ENCODE results near the gene DNAJC21. TPM values are rescaled to one million over a fixed set of nuclear protein-coding genes. Genes with fewer than 3 reads are reported as not detected.
"Not testable (repeated sequence)": the region's sequence is repeated elsewhere in the genome, so short reads cannot be mapped to it uniquely, and the experiment has no call there.

The DNAJC21 gene
- total RNA-seq, 2 experiments from 2014 or later: 60.3 to 62.3 TPM

DNA sequence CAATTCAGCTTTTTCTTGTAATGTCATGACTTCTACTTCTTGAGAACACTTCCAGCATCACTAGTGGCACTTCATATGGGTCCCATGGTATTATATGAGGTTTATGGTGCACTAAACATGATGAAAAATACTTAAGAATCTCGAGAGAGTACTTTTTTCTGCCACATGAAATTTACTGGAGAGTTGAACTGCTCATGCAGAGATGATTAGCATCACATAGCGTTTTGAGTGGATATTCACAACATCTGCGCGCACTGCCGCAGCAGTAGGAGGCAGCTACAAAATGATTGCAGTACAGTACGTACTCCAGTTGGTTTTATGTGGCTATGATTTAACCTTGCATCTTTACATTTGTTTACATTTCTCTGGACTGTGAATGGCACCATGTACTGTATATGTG, 28.7 kb upstream of the DNAJC21 start:
- no peaks in the 10 kb centered on the region for H3K4me1 Mint-ChIP-seq (ENCODE audit: low read depth)
- POLR2A ChIA-PET: interaction anchor here (2.1 kb wide), 1 partner anchor 15 kb away, joined by 10 read pairs; the partner anchor contains the start of genes BRIX1 and RAD1

DNA sequence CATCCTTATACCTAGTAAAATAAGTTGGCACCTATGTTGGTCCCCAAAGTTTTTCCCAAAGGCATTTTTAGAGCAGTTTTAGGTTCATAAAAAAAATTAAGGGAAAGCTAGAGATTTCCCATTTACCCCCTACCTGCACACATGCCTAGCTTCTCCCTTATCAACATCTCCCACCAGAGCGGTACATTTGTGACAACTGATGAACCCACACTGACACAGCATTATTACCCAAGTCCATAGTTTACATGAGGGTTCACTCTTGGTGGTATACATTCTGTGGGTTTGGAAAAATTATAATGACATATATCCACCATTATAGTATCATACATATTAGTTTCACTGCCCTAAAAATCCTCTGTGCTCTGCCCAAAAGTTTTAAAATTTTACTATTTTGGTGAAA, 26.1 kb upstream of the DNAJC21 start:
- H3K27ac Mint-ChIP-seq: no peak overlapping the region
- no peaks in the 10 kb centered on the region for H3K9me3 Mint-ChIP-seq
- intact Hi-C loops (cut with micrococcal nuclease): no loop called here
- DNase-seq: no peak
- H3K36me3 Mint-ChIP-seq: peaks cover 13% of the 10 kb centered on the region
- CTCF ChIA-PET: interaction anchor here (0.8 to 1.8 kb wide), 5 partner anchors 15 to 430 kb away, joined by 3 to 5 read pairs (median 4); no protein-coding TSS in a partner anchor
- H3K4me3 Mint-ChIP-seq: no peak overlapping the region
- no peaks in the 10 kb centered on the region for H3K4me1 Mint-ChIP-seq (ENCODE audit: low read depth)
- H3K27me3 Mint-ChIP-seq: no peaks in the 10 kb centered on the region
- POLR2A ChIA-PET: no interaction called here

More for the DNA sequence above, 28.7 kb upstream of the DNAJC21 start:
- DNase-seq: no peak
- H3K4me3 Mint-ChIP-seq: no peak overlapping the region
- no peak overlapping the region for H3K27ac Mint-ChIP-seq
- no peaks in the 10 kb centered on the region for H3K27me3 Mint-ChIP-seq
- intact Hi-C loops (cut with micrococcal nuclease): no loop called here
- CTCF ChIA-PET: interaction anchor here (1.0 to 4.5 kb wide), 3 partner anchors 378 to 426 kb away, joined by 4 to 42 read pairs (median 5); no protein-coding TSS in a partner anchor
- no peaks in the 10 kb centered on the region for H3K9me3 Mint-ChIP-seq
- peaks cover 13% of the 10 kb centered on the region for H3K36me3 Mint-ChIP-seq

DNA sequence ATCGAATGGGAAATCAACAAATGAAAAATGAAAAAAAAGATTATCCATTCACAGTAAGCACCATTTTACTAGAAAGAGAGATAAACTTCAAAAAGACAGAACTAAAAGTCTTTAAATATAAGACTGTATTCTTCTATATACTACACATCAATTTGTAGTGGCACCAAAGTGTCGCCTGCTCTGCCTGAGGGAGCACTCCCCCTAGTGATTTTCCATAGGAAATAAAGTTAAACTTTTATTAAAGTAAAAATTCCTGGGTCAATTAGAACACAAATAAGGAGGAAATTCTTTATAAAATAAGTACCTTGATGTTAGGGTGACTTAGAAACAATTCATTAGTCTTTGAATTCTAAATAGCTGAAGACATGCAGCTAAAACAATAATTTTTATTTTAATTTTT, 23.8 kb upstream of the DNAJC21 start:
- POLR2A ChIA-PET: no interaction called here

DNA sequence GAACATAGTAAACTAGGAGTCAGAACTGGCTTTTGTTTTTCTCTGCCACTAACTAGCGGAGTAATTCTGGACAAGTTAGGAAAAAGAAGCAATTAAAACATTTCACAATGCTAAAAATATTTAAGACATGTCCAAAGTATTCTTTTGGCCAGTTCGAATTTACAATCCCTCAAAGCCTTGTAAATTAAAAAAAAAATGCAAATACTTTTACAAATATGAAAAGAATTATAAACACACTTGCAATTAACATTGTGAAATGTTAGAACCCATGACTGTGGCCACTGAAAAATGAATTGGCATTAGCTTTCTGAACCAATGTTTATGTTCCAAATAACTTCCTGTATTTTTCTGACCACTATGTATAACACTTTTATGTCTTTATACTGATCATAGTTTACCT, 16.3 kb upstream of the DNAJC21 start:
- Mint-ChIP-seq H3K4me3 (no peak overlapping the region), H3K36me3 (peaks cover 52% of the 10 kb centered on the region), H3K4me1 (ENCODE audit: low read depth) (peaks cover 23% of the 10 kb centered on the region), H3K27me3 (no peaks in the 10 kb centered on the region), H3K27ac (no peak overlapping the region), H3K9me3 (no peaks in the 10 kb centered on the region)
- ChIA-PET POLR2A (no interaction called here), CTCF (interaction anchor here (1.7 kb wide), 1 partner anchor 10 kb away, joined by 4 read pairs; no protein-coding TSS in a partner anchor)
- no peak for DNase-seq
- intact Hi-C loops (cut with micrococcal nuclease): loop anchor here (10.0 kb wide), 2 partner anchors 258 to 1962 kb away; partner anchors contain the start of genes NIPBL and RAI14

More for the DNA sequence above, 23.8 kb upstream of the DNAJC21 start:
- Mint-ChIP-seq H3K27ac (no peak overlapping the region), H3K4me1 (ENCODE audit: low read depth) (no peaks in the 10 kb centered on the region), H3K27me3 (no peaks in the 10 kb centered on the region), H3K36me3 (peaks cover 30% of the 10 kb centered on the region), H3K9me3 (no peaks in the 10 kb centered on the region), H3K4me3 (no peak overlapping the region)
- DNase-seq: no peak
- CTCF ChIA-PET: interaction anchor here (1.0 to 1.4 kb wide), 5 partner anchors 8 to 418 kb away, joined by 3 to 4 read pairs (median 3); partner anchors contain the start of genes BRIX1 and RAD1
- intact Hi-C loops (cut with micrococcal nuclease): no loop called here

DNA sequence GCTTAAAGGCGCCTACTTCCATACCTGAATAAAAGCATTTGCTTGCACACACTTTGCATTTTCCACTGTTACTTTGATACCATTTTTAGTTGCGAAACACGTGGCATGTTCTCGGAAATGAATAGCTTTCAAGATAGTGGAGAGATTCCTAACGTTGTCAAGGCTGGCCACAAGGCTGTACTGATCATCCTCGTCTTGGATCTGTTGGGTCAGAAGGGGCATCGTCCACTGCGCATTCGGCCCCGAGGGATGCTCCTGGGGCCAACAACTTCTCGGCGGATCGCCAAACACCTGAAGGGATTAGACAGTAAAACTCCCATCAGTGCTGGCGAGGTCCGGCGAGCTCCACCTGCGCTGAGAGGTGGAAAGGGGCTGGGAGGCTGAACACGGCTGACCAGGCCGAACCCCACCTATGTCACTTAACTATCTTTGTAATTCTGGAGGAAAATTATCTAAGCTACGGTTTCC, 14.7 kb upstream of the DNAJC21 start:
- intact Hi-C loops (cut with micrococcal nuclease): loop anchor here (1.0 to 10.0 kb wide), 8 partner anchors 10 to 1960 kb away; partner anchors contain the start of genes DNAJC21, NIPBL, RAI14 and TARS1
- H3K27me3 Mint-ChIP-seq: no peaks in the 10 kb centered on the region
- peaks cover 47% of the 10 kb centered on the region for H3K36me3 Mint-ChIP-seq
- DNase-seq: peak; percentile 31
- H3K4me3 Mint-ChIP-seq: no peak overlapping the region
- CTCF ChIA-PET: interaction anchor here (0.6 to 6.1 kb wide), 10 partner anchors 9 to 1010 kb away, joined by 3 to 37 read pairs (median 6); partner anchors contain the start of gene DNAJC21
- H3K27ac Mint-ChIP-seq: no peak overlapping the region
- peaks cover 23% of the 10 kb centered on the region for H3K4me1 Mint-ChIP-seq (ENCODE audit: low read depth)
- no peaks in the 10 kb centered on the region for H3K9me3 Mint-ChIP-seq
- POLR2A ChIA-PET: interaction anchor here (1.6 to 4.4 kb wide), 4 partner anchors 9 to 76 kb away, joined by 10 to 77 read pairs (median 11); partner anchors contain the start of genes DNAJC21 and TTC23L

DNA sequence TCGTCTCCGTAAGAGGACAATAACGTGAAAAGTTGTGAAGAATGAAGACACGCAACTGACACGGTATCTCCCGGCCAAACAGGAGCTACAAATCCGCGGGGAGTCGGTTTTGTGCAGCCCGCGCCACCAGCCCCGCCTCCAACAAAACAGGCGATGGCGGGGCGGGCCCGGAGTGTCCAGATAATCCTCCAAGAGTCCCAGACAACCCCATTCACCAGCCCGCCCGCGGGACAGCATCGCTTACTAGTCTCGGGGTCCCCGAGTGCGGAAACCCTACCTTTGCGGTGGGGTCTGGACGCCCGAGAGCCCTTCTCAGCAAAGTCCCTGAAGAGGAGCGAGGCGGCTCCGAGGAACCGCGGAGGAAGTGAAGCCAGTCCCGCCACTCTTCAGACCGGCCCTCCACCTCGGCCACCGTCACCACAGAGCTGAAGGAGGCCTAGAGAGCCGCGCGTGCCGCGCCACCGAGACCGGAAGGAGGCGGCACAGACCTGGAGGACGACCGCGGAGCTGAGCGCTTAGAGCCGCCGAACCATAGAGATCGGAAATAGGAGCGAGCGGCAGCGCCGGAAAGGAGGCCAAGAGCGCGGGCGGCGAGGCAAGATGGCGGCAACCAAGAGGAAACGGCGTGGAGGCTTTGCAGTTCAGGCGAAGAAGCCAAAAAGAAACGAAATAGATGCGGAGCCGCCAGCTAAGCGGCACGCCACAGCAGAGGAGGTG, 14.1 kb upstream of the DNAJC21 start, which contains the start of the genes BRIX1 and RAD1:
TSS of gene BRIX1 (plus strand) at position 573 of the 717 bp plus-strand sequence. CDS start at position 601, 28 bp downstream.
TSS of gene RAD1 (minus strand) at position 366 of the 717 bp plus-strand sequence. CDS start 612 bp downstream, outside the sequence.
- no peak within 1 kb of the TSS for H3K27ac Mint-ChIP-seq
- H3K27me3 Mint-ChIP-seq: no peaks in the 10 kb centered on the region
- DNase-seq: peak; percentile 97
- CTCF ChIA-PET: interaction anchor here (0.6 to 6.1 kb wide), 11 partner anchors 8 to 1960 kb away, joined by 3 to 37 read pairs (median 4); partner anchors contain the start of gene DNAJC21
- POLR2A ChIA-PET: interaction anchor here (1.6 to 4.4 kb wide), 4 partner anchors 9 to 77 kb away, joined by 10 to 77 read pairs (median 11); partner anchors contain the start of genes DNAJC21 and TTC23L
- peaks cover 23% of the 10 kb centered on the region for H3K4me1 Mint-ChIP-seq (ENCODE audit: low read depth)
- H3K36me3 Mint-ChIP-seq: peaks cover 44% of the 10 kb centered on the region
- no peaks in the 10 kb centered on the region for H3K9me3 Mint-ChIP-seq
- intact Hi-C loops (cut with micrococcal nuclease): loop anchor here (1.0 to 10.0 kb wide), 8 partner anchors 9 to 1960 kb away; partner anchors contain the start of genes DNAJC21, NIPBL, RAI14 and TARS1
- no peak within 1 kb of the TSS for H3K4me3 Mint-ChIP-seq

DNA sequence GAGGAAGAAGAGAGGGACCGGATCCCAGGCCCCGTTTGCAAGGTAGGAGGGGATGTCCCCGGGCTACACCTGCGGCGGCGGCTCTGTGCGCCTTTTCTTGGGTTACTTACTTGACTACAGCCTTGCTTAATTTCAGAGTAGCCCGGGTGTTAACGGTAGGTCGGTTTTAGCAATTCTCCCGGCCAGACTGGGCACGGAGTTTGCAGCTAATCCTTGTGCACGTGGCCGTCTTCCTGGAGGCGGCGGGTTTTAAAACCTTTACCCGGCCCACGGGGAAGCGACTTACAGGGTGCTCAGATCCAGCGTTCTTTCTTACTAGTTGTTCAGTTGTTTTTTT, 13.5 kb upstream of the DNAJC21 start:
- Mint-ChIP-seq H3K4me1 (ENCODE audit: low read depth) (peaks cover 23% of the 10 kb centered on the region), H3K27ac (no peak overlapping the region), H3K4me3 (no peak overlapping the region), H3K36me3 (peaks cover 46% of the 10 kb centered on the region), H3K9me3 (no peaks in the 10 kb centered on the region), H3K27me3 (no peaks in the 10 kb centered on the region)
- DNase-seq: no peak
- CTCF ChIA-PET: interaction anchor here (0.9 to 6.1 kb wide), 7 partner anchors 8 to 1960 kb away, joined by 3 to 37 read pairs (median 7); partner anchors contain the start of gene DNAJC21
- intact Hi-C loops (cut with micrococcal nuclease): loop anchor here (1.0 to 10.0 kb wide), 8 partner anchors 8 to 1959 kb away; partner anchors contain the start of genes DNAJC21, NIPBL, RAI14 and TARS1
- POLR2A ChIA-PET: interaction anchor here (1.6 to 4.4 kb wide), 4 partner anchors 8 to 77 kb away, joined by 10 to 77 read pairs (median 11); partner anchors contain the start of genes DNAJC21 and TTC23L

DNA sequence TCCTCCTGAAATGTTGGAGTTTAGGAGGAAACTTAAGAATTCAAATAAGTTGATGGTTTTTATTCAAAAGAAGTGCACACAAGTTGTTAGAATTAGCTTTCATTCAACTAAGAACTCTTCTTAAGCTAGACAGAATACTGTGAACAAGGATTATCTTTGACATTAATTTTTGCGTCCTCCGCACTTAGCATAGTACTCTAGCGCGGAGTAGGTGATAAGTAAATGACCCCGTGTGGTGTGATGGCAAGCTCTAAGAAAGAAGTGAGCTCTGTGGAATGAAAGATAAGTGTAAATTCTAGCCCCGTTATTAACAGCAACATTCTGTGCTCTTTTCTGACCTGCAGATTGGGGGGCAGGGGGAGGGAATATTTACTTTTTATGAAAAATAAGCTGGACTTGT, 12.8 kb upstream of the DNAJC21 start:
- Mint-ChIP-seq H3K27me3 (no peaks in the 10 kb centered on the region), H3K27ac (no peak overlapping the region), H3K9me3 (no peaks in the 10 kb centered on the region), H3K4me1 (ENCODE audit: low read depth) (peaks cover 25% of the 10 kb centered on the region), H3K4me3 (no peak overlapping the region), H3K36me3 (peaks cover 44% of the 10 kb centered on the region)
- intact Hi-C loops (cut with micrococcal nuclease): loop anchor here (5.0 to 10.0 kb wide), 3 partner anchors 216 to 1958 kb away; partner anchors contain the start of genes NIPBL and RAI14
- ChIA-PET POLR2A (interaction anchor here (0.7 to 4.4 kb wide), 3 partner anchors 13 to 18 kb away, joined by 3 to 77 read pairs (median 10); partner anchors contain the start of gene DNAJC21), CTCF (interaction anchor here (1.2 to 6.1 kb wide), 3 partner anchors 13 to 393 kb away, joined by 4 to 37 read pairs (median 7); partner anchors contain the start of gene DNAJC21)
- DNase-seq: no peak

DNA sequence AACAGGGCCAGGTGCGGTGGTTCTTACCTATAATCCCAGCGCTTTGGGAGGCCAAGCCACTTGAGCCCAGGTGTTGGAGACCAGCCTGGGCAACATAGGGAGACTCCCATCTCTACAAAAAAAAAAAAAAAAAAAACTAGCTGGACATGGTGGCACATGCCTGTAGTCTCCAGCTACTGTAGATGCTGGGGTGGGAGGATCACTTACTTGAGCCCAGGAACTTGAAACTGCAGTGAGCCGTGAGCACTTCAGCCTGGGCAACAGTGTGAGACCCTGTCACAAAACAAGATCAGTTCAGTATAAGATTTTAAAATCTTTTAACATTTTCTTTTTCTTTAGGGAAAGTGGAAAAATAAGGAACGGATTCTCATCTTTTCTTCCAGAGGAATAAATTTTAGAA, 11.3 kb upstream of the DNAJC21 start:
- ChIA-PET POLR2A (interaction anchor here (4.4 kb wide), 1 partner anchor 12 kb away, joined by 77 read pairs; the partner anchor contains the start of gene DNAJC21), CTCF (interaction anchor here (1.1 to 6.1 kb wide), 2 partner anchors 11 to 15 kb away, joined by 3 to 37 read pairs; partner anchors contain the start of gene DNAJC21)
- H3K9me3 Mint-ChIP-seq: no peaks in the 10 kb centered on the region
- intact Hi-C loops (cut with micrococcal nuclease): loop anchor here (5.0 to 10.0 kb wide), 3 partner anchors 214 to 1957 kb away; partner anchors contain the start of genes NIPBL and RAI14
- no peak overlapping the region for H3K4me3 Mint-ChIP-seq
- DNase-seq: no peak
- peaks cover 27% of the 10 kb centered on the region for H3K4me1 Mint-ChIP-seq (ENCODE audit: low read depth)
- H3K27ac Mint-ChIP-seq: peak overlapping the region; percentile 46
- H3K36me3 Mint-ChIP-seq: peaks cover 41% of the 10 kb centered on the region
- H3K27me3 Mint-ChIP-seq: no peaks in the 10 kb centered on the region

DNA sequence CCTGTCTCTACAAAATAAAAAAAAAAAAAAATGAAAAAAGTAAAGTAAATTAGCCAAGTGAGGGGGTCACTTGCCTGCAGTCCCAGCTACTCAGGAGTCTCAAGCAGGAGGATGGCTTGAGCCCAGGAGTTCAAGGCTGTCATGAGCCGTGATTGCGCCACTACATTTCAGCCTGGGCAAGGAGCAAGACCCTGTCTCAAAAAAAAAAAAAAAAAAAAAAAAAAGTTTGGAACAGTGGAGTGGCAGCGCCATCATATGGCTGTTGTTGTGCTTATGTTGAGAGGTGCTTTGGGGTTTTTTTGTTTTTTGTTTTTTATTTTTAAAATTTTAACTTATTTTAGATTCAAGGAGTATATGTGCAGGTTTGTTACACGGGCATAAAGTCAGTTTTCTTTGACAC, 10.3 kb upstream of the DNAJC21 start:
- ChIA-PET CTCF (interaction anchor here (6.1 kb wide), 1 partner anchor 10 kb away, joined by 37 read pairs; the partner anchor contains the start of gene DNAJC21), POLR2A (no interaction called here)
- Mint-ChIP-seq H3K36me3 (peaks cover 41% of the 10 kb centered on the region), H3K4me1 (ENCODE audit: low read depth) (peaks cover 30% of the 10 kb centered on the region), H3K4me3 (no peak overlapping the region), H3K9me3 (no peaks in the 10 kb centered on the region), H3K27ac (no peak overlapping the region), H3K27me3 (no peaks in the 10 kb centered on the region)
- no peak for DNase-seq
- intact Hi-C loops (cut with micrococcal nuclease): loop anchor here (5.0 to 10.0 kb wide), 3 partner anchors 213 to 1956 kb away; partner anchors contain the start of genes NIPBL and RAI14

DNA sequence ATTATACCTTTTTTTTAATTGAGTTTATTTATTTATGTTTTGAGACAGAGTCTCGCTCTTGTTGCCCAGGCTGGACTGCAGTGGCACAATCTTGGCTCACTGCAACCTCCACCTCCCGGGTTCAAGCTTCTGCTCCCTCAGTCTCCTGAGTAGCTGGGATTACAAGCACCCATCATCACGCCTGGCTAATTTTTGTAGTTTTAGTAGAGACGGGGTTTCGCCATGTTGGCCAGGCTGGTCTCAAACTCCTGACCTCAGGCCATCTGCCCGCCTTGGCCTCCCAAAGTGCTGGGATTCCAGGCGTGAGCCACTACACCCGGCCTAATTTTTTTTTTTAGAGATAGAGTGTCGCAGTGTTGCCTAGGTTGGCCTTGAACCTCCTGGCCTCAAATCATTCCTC, 6.1 kb upstream of the DNAJC21 start:
- intact Hi-C loops (cut with micrococcal nuclease): loop anchor here (10.0 kb wide), 1 partner anchor 932 kb away; the partner anchor contains the start of gene IL7R
- ChIA-PET CTCF (interaction anchor here (0.8 to 1.5 kb wide), 4 partner anchors 8 to 437 kb away, joined by 4 to 8 read pairs (median 4); partner anchors contain the start of genes BRIX1 and RAD1), POLR2A (interaction anchor here (1.6 kb wide), 1 partner anchor 8 kb away, joined by 12 read pairs; the partner anchor contains the start of genes BRIX1 and RAD1)

More for the DNA sequence above, 6.1 kb upstream of the DNAJC21 start:
- not testable (repeated sequence) for DNase-seq, H3K9me3 Mint-ChIP-seq, H3K27me3 Mint-ChIP-seq, H3K4me3 Mint-ChIP-seq
- peaks cover 43% of the 10 kb centered on the region for H3K36me3 Mint-ChIP-seq
- H3K4me1 Mint-ChIP-seq (ENCODE audit: low read depth): peaks cover 26% of the 10 kb centered on the region
- H3K27ac Mint-ChIP-seq: peak overlapping the region; percentile 85

Measured in activated CD4-positive, alpha-beta memory T cell treated with anti-CD3 and anti-CD28 coated beads for 36 hours (primary cell).